GM13977 (cell line): ENCODE results near the gene WDR48.

Experiments
- DNase-seq: peaks from one replicate; pipeline ENCODE4 v3.0.0; 2012; ENCODE audit warnings: low spot score
- CTCF ChIP-seq: IDR thresholded peaks from 2 replicates; pipeline ENCODE4 v1.5.1; 2012; ENCODE audit warnings: mild to moderate bottlenecking, control low read depth; ENCODE audit not compliant: insufficient read depth; ENCODE audit errors: extremely low read depth, missing control alignments
- in situ Hi-C: fragments of 300-500 bp; cut with MboI; formaldehyde crosslinking; loops from one replicate; pipeline ENCODE4 v1.12.0; 2022; ENCODE audit warnings: low sequenced_read_pairs, low pct_unique_long_range_greater_than_20kb, mixed read lengths, inconsistent platforms; ENCODE audit not compliant: unreplicated experiment

The WDR48 gene

GRCh38 chr3:39051649-39052561 lies at the start of gene WDR48, which contains the start of gene SCN11A:
Gene WDR48, plus strand, starts transcription at chr3:39052016. Its CDS starts 10 bp downstream, at chr3:39052026.
Gene SCN11A, minus strand, starts transcription at chr3:39051944. Its CDS starts 101,582 bp downstream, at chr3:38950362.
- TF ChIP-seq CTCF = no peak

GRCh38 chr3:39005295-39005694 lies 46.5 kb upstream of the WDR48 start:
- no peak for DNase-seq
- TF ChIP-seq CTCF = no peak
- in situ Hi-C loops = loop anchor here (25.0 kb wide), 1 partner anchor 468 kb away; no protein-coding TSS in a partner anchor

More at GRCh38 chr3:39051649-39052561, at the start of gene WDR48, which contains the start of gene SCN11A:
- in situ Hi-C loops = no loop called here
- peak; percentile 95 for DNase-seq

- no peak for TF ChIP-seq CTCF
- DNase-seq = no peak
- in situ Hi-C loops = loop anchor here (25.0 kb wide), 1 partner anchor 474 kb away; no protein-coding TSS in a partner anchor
Observed at GRCh38 chr3:39011191-39011736, 40.6 kb upstream of the WDR48 start.

GRCh38 chr3:39013289-39013688 lies 38.5 kb upstream of the WDR48 start:
- in situ Hi-C loops = loop anchor here (25.0 kb wide), 1 partner anchor 476 kb away; no protein-coding TSS in a partner anchor
- no peak for DNase-seq
- no peak for TF ChIP-seq CTCF

- DNase-seq = no peak
- in situ Hi-C loops = loop anchor here (25.0 kb wide), 1 partner anchor 477 kb away; no protein-coding TSS in a partner anchor
- no peak for TF ChIP-seq CTCF
Observed at GRCh38 chr3:39013921-39014509, 37.8 kb upstream of the WDR48 start.

- TF ChIP-seq CTCF = no peak
- in situ Hi-C loops = loop anchor here (25.0 kb wide), 1 partner anchor 478 kb away; no protein-coding TSS in a partner anchor
- DNase-seq = no peak
Observed at GRCh38 chr3:39015418-39015817, 36.4 kb upstream of the WDR48 start.
